NCI-H460 (cell line): ENCODE data around the gene ZDHHC14. TPM values are rescaled to one million over a fixed set of nuclear protein-coding genes. Genes with fewer than 3 reads are reported as not detected.
"Not testable (repeated sequence)": the region's sequence is repeated elsewhere in the genome, so short reads cannot be mapped to it uniquely, and the experiment has no call there.

ENCODE experiments used
- DNase-seq: peaks from one replicate; pipeline ENCODE4 v3.0.0-alpha.2; 2016; ENCODE audit warnings: low read depth; ENCODE audit errors: extremely low read depth
- polyA plus RNA-seq: library from polyadenylated mRNA; depleted of rRNA; stranded (reverse); fragments of >200 nt; gene quantifications from 2 replicates; pipeline ENCODE4 v1.2.3, GENCODE V29; 2014; cell fraction: nucleus; rRNA removed
- total RNA-seq: library from RNA; depleted of rRNA; stranded (reverse); fragments of >200 nt; shearing (Covaris generic); gene quantifications from 2 replicates; pipeline ENCODE4 v1.2.3, GENCODE V29; 2014; rRNA removed

The ZDHHC14 gene
- 2.4 TPM in 2 replicates for total RNA-seq
- 3.6 and 14.3 TPM in 2 replicates for polyA plus RNA-seq

GRCh38 chr6:157380779-157381561 is at the start of gene ZDHHC14:
Gene ZDHHC14 (plus strand): TSS chr6:157381190.
- DNase-seq: peak; percentile 56

GRCh38 chr6:157332813-157333212 is 48.2 kb upstream of the ZDHHC14 start:
- DNase-seq: no peak

GRCh38 chr6:157333537-157333936 is 47.5 kb upstream of the ZDHHC14 start:
- no peak for DNase-seq

- DNase-seq: no peak
Measured at GRCh38 chr6:157333956-157334355, 47.0 kb upstream of the ZDHHC14 start.

- no peak for DNase-seq
Measured at GRCh38 chr6:157335829-157336228, 45.2 kb upstream of the ZDHHC14 start.

GRCh38 chr6:157337276-157337675 is 43.7 kb upstream of the ZDHHC14 start:
- DNase-seq: not testable (repeated sequence)

- DNase-seq: no peak
Measured at GRCh38 chr6:157337751-157338150, 43.2 kb upstream of the ZDHHC14 start.

- DNase-seq: no peak
Measured at GRCh38 chr6:157339432-157339831, 41.6 kb upstream of the ZDHHC14 start.

- DNase-seq: no peak
Measured at GRCh38 chr6:157343732-157344131, 37.3 kb upstream of the ZDHHC14 start.

- no peak for DNase-seq
Measured at GRCh38 chr6:157346373-157346772, 34.6 kb upstream of the ZDHHC14 start.

GRCh38 chr6:157358287-157358686 is 22.7 kb upstream of the ZDHHC14 start:
- DNase-seq: no peak

- no peak for DNase-seq
Measured at GRCh38 chr6:157361886-157362285, 19.1 kb upstream of the ZDHHC14 start.

- no peak for DNase-seq
Measured at GRCh38 chr6:157364705-157365104, 16.3 kb upstream of the ZDHHC14 start.

GRCh38 chr6:157366648-157367047 is 14.3 kb upstream of the ZDHHC14 start:
- DNase-seq: no peak

GRCh38 chr6:157368359-157369049 is 12.5 kb upstream of the ZDHHC14 start:
- no peak for DNase-seq

GRCh38 chr6:157370755-157371154 is 10.2 kb upstream of the ZDHHC14 start:
- DNase-seq: no peak

GRCh38 chr6:157372501-157373280 is 8.3 kb upstream of the ZDHHC14 start:
- no peak for DNase-seq

GRCh38 chr6:157374889-157375443 is 6.0 kb upstream of the ZDHHC14 start:
- DNase-seq: no peak

- DNase-seq: no peak
Measured at GRCh38 chr6:157376241-157376640, 4.7 kb upstream of the ZDHHC14 start.

GRCh38 chr6:157376706-157377230 is 4.2 kb upstream of the ZDHHC14 start:
- DNase-seq: no peak
